ENCODE measurements around the gene ALKBH6.
"Not testable (repeated sequence)": the region's sequence is repeated elsewhere in the genome, so short reads cannot be mapped to it uniquely, and the experiment has no call there.

Gene ALKBH6

DNA sequence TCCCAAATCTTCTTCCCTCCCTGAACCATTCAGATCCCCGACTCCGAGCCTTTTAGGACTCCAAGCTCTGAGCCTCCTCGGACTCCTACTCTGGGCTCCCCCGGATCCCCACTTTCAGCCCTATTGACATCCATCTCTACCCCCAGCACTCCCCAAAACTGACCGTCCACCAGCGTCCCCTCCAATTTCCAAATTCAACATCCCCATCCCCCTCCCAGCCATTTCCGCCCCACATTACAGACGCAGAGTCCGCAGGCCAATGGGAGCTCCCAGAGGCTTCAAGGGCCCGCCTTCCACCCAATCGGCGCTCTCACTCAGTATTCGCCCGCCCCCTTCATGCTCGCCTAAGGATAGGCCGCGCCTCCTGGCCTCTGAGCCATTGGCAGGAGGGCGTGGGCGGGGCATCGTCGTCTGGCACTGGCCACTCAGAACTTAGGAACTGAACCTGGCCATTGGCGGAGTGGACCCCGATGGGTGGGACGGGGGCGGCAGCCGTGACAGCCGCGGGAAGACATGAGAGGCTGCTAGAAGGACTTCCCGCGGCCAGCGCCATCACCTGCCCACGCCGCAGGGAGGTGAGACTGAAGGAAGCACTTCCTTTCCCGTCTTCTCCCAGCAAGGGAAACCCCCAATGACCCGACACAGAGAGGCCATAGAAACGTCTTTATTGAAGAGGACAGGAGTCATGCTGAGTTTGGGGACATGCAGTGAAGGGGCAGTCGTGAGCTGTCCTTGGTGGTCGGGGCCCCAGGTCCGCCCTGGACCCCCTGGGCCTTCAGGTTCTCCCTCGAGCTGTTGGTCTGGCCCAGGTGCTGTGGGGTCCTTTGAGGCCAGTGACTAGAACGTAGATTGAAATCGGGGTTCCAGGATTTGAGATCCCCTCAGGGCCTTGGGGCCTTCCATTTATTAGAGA lies at the start of gene ALKBH6:
TSS of gene ALKBH6 (minus strand) at position 202 of the 913 bp plus-strand sequence. CDS start 816 bp downstream, outside the sequence.
- peak; percentile 97 for DNase-seq

DNA sequence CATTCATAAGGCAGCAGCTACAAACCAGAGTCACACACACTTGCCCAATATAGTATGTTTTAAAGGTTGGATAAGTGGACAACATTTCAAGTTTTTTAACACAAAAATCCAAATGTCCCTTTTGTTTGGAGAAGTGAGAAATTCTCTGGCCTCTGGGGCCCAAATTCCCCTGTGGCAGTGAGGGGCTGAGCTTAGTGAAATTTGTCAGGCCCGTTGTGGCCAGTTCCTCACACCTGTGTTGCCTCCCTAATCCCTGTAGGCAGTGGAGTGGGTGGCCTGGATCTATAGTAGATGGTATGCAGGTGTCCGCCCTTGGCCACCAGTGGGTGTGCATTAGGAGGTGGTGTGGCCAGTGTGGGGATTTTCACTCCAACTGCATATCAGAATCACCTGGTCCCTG lies 47.4 kb upstream of the ALKBH6 start:
- no peak for DNase-seq

DNA sequence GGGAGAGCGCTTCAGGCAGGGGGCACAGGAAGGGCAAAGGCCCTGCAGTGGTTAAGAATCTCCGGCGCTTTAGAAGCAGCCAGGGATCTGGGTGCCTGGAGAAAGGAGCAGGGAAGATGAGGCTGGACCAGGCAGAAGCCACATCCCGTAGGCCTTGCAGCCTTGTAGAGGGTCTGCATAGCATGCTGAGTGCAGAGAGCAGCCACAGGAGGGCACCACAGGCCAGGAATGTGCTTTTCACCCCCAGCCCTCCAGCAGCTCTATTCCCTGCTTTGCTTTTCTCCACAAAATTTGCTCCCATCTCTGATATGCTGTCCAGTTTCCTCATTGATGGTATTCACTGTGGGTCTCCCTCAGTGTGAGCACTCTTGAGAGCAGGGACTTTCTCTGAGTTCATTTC lies 46.4 kb upstream of the ALKBH6 start:
- no peak for DNase-seq

DNA sequence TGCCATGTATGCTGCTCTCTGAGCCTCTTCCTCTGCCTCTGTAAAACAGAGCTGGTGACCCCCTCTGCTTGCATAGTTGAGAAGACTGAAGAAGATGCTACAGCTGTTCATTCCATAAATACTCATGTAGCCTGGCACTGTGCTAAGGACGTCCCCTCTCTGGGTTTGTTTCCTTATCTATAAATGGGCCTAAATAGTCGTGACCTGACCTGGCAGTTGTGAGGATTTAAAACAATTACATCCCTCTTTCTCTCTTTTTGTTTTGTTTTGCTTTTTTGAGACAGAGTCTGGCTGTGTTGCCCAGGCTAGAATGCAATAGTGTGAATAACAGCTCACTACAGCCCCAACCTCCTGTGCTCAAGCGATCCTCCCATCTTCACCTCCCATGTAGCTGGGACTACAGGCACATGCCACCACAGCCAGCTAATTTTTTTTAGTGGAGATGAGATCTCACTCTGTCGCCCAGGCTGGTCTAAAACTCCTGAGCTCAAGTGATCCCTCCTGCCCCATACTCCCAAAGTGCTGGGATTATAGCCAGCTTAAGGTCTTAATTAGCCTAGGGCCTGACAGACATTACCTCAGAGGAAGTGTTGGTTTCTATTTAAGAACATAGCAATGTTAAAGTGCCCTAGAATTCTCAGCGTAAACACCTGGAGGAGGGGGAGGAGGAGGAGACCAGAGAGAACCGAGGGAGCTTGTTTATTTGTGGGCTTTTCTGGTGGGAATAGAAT lies 45.3 kb upstream of the ALKBH6 start:
- no peak for DNase-seq

DNA sequence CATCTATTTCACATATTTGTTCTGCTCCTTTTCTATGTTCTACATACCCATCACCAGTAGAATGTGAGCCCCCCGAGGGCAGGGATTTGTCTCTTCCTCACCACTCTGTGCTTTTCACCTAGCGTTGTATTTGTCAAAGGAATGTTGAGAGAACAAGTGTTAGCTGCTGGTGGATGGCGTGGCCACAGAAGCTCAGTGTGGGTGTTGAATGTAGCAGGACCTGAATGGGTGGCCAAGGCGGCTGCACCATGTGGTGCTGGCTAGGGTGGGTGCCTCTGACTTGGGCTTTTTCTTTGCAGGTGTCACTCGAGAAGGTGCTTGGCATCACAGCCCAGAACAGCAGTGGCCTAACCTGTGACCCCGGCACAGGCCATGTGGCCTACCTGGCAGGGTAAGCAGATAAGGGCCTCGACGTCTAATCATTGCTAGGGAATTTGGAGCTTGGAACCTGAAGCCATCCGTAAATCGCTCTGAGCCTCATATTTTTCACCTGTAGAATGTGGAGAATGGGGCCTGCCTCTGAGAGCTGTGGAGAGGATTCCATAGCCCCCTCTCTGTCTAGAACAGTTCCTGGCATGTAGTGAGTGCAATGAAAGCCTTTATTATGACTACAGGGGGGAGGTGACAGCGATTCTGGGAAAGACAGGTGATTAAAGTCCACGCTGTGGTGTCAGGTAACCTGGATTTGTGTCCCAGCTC lies 44.6 kb upstream of the ALKBH6 start:
- DNase-seq: no peak

DNA sequence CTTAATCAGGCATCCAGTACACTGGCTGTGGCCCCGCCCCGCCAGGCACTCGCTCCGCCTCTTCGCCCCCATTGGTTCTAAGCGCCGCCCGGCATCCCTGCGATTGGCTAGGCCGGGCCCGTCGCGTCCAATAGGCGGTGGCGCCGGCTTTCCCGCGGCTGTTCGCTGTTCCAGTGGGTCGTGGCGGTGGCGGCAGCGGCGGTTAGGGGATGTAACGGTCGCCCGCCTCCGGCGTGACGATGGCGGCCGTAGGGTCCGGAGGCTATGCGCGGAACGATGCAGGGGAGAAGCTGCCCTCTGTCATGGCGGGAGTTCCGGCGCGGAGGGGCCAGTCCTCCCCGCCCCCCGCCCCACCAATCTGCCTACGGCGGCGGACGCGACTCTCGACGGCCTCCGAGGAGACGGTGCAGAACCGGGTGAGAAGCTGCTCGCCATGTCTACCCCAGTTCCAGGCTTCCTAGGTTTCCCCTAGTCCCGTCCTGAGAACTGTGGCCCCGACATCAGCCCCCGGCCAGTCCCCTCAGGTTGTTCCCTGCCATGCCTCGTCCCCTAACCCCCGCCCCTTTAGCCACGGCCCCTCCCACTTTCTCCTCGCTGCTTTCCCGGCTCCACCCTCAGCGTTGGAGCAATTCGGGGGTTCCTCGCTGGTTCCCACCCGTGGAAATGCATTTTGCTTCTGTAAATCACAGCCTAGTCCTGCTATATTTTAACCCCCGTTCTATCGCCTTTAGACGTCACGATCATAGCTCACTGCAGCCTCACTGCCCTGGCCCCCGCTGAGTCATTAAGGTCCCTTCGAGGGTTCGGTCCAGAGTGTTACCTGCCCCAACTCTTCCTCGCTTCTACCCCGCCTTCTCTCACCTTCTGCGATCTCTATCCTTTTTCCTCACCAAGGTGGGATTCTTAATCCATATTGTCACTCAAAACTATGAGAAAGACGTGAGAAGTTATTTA lies 41.0 kb upstream of the ALKBH6 start, which contains the start of gene WDR62:
TSS of gene WDR62 (plus strand) at position 165 of the 954 bp plus-strand sequence. CDS start at position 240, 75 bp downstream.
- peak; percentile 93 for DNase-seq

DNA sequence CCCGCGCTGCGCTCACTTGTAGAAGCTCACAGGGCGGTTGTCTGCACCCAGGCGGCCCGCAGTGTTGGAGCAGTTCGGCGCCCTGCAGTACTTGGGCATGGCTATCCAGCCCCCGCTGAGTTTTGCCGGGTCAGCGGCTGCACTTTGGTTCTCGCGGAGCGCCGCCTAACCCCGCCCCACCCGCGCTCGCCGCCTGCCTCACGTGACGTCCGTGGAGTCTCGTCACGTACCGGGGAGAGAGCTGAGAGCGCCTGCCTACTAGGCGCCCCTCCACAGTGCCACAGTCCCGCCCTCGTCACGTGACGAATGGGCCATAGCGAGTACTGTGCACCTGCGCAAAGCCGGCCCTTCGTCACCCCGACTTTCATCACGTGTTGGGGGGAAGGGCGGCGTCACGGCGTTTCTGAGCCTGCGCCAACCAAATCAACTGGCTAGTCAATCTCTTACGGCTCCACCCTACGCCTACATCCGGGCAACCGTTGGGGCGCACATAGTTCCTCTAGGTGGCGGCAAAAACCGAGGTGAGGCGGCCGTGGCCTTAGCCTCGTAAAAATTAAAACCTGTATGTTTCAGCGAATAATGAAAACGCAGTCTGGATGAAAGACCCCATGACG lies 40.2 kb upstream of the ALKBH6 start, which contains the start of gene THAP8:
TSS of gene THAP8 (minus strand) at position 167 of the 614 bp plus-strand sequence. CDS start at position 99, 68 bp downstream.
- peak; percentile 96 for DNase-seq

DNA sequence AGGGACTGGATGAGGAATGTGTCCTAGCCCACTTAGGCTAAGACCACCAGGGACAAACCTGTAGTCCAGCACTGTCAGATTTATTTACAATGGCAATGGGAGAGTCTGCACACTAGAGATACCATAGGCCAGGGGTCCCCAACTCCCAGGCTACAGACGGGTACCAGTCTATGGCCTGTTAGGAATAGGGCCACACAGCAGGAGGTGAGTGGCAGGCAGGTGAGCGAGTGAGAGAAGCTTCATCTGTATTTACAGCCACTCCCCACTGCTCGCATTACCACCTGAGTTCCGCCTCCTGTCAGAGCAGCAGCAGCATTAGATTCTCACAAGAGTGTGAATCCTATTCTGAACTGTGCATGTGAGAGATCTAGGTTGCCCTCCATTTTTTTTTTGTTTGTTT lies 37.6 kb upstream of the ALKBH6 start:
- no peak for DNase-seq

DNA sequence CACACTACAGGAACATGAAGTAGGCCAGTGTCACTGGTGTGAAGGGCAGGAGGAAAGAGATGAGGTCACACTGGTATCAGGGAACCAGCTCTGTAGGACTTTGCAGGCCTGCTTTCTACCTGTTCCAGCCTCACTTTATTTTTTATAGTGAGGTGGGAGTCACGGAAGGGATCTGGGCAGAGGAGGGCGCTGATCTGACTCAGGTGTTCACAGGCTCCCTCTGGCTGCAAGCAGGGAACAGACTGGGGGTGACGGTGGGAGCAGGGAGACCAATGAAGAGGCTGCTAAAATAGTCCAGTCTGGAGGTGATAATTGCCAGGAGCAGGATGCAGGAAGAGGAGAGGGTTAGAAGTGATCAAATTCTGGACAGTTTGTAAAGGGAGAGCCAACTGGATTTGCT lies 37.2 kb upstream of the ALKBH6 start:
- no peak for DNase-seq

DNA sequence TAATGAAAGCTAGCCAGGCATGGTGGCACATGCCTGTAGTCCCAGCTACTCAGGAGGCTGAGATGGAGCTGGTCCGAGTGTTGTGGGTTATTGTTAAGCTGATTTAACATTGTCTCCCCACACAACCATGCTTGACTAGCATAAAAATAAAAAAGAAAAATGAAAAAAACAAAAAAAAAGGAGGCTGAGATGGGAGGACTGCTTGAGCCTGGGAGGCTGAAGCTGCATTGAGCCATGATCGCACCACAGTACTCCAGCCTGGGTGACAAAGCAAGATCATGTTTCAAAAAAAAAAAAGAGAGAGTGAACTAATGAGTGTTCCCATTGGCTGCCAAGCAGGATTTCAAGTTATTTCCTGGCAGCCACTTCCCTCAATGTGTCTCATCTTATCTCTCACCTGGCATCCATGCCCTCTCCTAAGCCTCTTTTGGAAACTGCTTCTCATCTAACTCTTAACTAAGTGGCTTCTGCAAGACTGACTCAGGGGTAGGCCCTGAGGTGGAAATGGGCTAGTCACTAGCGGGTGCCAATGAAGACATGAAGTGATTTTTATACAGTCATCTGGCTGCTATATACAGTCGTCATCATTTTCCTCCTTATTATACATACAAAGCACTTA lies 35.2 kb upstream of the ALKBH6 start:
- DNase-seq: no peak

DNA sequence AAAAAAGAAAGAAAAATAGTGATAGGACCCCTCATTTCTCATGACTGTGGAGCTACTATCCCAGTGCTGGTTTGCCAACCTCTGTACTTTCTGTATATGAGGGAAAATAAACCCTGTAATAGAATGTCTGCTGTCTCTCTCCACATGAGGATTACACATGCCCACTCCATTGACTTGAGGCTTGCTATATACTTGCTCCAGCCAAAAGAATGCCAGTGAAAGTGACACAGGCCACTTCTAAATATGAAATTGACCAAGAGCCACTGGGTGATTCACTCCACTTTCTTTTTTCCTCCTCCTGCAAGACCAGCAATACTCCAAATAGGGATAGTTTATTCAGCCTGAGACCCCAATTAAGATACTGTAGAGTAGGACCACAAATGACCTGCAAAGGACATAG lies 33.8 kb upstream of the ALKBH6 start:
- DNase-seq: no peak

DNA sequence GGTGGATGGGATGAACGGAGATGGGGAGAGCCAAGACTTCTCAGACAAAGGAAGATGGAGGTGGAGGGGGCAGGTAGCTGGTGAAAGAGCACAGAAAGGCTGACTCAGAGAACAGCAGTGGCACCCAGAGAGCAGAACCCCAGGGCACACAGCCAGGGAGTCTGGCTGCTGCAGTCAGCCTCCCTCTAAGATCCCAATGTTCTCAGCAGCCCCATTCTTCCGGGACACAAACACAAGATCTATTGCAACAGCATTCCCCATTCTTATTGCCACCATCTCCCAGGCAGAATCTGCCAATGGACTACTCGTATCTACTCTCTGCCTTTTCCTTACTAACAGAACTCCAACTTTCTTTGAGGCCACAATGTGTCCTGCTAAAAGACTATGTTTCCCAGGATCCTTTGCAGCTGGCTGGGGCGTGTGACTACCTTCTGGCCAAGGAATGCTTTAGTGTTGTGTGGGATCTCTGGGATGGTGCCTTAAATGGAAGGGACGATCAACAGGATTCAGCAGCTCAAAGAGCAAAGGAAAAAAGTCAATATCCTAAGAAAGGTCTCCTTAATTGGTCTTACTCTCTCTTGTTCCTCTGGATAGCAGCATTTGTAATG lies 32.5 kb upstream of the ALKBH6 start:
- no peak for DNase-seq

DNA sequence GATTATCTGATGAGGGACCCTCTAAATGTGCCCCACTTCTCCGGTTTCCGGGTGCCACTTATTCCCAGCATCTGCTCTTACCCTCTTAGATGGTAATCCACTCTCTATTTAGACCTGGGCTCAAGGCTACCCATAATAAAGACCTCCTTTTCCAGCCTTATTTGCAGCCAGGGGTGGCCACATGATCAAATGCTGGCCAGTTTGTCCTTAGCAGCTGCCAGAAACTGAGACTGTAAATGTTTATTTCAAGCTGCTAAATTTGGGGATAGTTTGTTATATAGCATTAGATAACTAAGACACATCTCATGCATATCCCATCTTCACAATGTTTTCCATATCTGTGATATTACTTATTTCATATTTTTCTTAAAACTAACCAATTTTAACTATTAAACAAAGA lies 29.9 kb upstream of the ALKBH6 start:
- DNase-seq: no peak

DNA sequence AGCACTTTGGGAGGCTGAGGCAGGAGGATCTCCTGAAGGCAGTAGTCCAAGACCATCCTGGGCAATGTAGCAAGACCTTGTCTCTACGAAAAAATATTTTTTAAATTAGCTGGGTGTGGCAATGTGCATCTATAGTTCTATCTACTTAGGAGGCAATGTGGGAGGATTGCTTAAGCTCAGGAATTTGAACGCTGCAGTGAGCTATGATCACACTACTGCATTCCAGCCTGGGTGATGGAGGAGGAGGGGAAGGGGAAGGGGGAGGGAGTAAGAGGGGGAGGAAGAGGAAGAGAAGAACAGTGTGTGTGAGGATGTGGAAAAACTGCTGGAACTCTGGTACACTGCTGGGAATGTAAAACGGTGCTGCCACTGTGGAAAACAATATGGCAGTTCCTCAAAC lies 27.8 kb upstream of the ALKBH6 start:
- no peak for DNase-seq

DNA sequence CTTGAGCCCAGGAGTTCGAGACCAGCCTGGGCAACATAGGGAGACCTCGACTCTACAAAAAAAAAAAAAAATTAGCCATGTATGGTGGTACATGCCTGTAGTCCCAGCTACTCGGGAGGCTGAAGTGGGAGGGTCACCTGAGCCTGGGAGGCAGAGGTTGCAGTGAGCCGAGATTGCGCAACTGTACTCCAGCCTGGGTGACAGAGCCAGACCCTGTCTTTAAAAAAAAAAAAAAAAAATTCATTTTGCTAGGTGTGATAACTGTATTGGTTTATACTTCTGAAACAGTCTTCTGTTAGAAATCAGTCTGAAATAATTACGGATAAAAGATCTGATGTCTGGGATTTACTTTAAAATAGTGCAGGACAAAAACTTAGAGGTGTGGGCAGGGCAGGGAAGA lies 27.1 kb upstream of the ALKBH6 start:
- DNase-seq: not testable (repeated sequence)

DNA sequence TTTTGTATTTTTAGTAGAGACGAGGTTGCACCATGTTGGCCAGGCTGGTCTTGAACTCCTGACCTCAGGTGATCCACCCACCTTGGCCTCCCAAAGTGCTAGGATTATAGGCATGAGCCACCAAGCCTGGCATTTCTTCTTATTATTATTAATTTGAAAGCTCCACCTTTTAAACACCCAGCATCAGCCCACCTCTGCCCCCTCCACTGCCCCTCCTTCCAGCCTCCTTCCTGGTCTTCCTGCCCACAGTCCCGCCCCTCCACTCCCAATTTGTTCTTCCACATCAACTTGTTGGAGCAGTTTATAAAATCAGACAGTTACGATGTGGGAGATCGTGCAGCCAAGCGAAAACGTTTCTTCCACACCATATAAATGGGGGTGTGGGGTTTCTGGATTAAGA lies 26.5 kb upstream of the ALKBH6 start:
- no peak for DNase-seq

DNA sequence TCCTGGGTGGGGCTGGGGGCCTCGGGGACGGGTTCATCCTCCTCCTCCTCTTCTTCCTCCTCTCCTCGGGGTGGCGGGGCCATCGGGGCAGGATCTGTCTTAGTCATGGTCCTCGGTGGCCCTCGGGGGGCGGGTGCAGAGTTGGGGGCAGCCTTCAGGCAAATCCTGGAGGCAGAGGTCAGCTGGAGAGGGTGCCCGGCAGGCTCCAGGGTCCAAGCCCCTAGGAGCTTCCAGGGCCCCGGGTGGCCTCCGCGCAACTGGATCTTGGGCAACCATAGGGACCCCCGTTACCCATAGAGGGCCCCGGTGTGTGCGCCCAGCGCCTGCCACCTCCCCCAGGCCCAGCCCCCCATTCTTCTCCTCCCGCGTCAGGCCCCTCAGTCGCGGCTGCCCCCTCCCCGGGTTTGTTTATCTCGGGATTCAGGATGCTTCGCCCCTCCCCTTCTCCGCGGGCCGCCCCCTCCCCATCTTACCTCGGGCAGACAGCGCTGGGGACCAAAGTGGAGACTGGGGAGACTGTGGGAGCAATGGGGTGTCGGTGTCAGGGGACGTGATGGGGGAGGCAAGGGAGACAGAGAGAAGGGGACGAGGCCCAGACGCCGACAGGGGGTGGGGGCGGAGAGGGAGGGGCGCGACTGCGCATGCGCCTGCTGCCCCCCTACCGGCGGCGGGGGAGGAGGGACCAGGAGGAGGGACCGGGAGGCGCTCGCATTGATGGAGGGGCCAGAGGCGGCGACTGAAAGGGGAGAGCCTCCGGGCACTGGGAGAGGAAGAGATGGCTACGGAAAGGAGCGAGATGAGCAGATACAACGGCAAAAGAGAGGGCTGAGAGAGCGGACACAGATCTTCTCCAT lies 18.5 kb upstream of the ALKBH6 start, which contains the start of gene CLIP3:
TSS of gene CLIP3 (minus strand) at position 623 of the 854 bp plus-strand sequence. CDS start at position 107, 516 bp downstream.
- peak; percentile 52 for DNase-seq

DNA sequence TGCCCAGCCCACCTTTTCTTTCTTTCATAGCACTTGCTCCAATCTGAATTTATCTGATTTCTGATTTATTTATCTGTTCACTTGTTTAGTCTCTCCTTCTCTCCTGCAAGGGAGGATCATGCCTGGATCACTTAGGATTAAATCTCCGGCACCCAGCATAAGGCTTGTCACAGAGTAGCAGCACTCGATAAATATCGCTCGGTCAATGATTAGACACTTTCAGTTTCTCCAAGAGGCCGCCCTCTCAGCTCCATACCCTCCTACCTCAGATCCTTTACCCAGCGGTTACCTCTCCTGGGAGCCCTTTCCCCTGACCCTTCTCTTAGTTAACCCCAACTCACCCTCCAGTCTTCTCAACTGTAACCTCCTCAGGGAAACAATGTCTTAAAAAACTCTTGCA lies 17.3 kb upstream of the ALKBH6 start:
- no peak for DNase-seq
